Upper lobe of left lung (tissue), 6 donors: Measurements from ENCODE around the gene CAST. TPM values are rescaled to one million over a fixed set of nuclear protein-coding genes. Genes with fewer than 3 reads are reported as not detected.

Experiments
- ATAC-seq, 2 donors: fragments of 200-7000 bp; cut with Tn5 transposase; one replicate each; pipeline ENCODE4 v1.9.1; 2022; ENCODE audit warnings: mild to moderate bottlenecking in 2 of 2, moderate library complexity in 2 of 2; ENCODE audit not compliant: low FRiP score in 2 of 2
- DNase-seq, 2 donors: peaks; one replicate each; pipeline ENCODE4 v3.0.0-alpha.2; 2019 to 2020
- H3K27ac ChIP-seq, 4 donors: fragments of 200-600 bp; sonication (generic); one replicate each; pipeline ENCODE4 v1.5.1; 2016 to 2019
- H3K27me3 ChIP-seq, 4 donors: fragments of 200-600 bp; sonication (generic); one replicate each; pipeline ENCODE4 v1.5.1; 2017 to 2019
- H3K36me3 ChIP-seq, 4 donors: fragments of 200-600 bp; sonication (generic); one replicate each; pipeline ENCODE4 v1.5.1; 2016 to 2019
- H3K4me1 ChIP-seq, 4 donors: fragments of 200-600 bp; sonication (generic); one replicate each; pipeline ENCODE4 v1.5.1; 2018 to 2019
- H3K4me3 ChIP-seq, 4 donors: fragments of 200-600 bp; sonication (generic); one replicate each; pipeline ENCODE4 v1.5.1; 2017 to 2019; ENCODE audit warnings: mild to moderate bottlenecking in 2 of 4, moderate library complexity in 1 of 4
- H3K9me3 ChIP-seq, 4 donors: fragments of 200-600 bp; sonication (generic); one replicate each; pipeline ENCODE4 v1.5.1; 2018 to 2019
- CTCF ChIP-seq, 6 experiments: fragments of 450-650 bp in 4 of 6; fragments of 200-600 bp in 2 of 6; sonication (generic) in 2 of 6; IDR thresholded peaks; one replicate each; pipeline ENCODE4 v1.5.1; 2016 to 2019; ENCODE audit warnings: antibody characterized with exemption in 6 of 6
- EP300 ChIP-seq, 4 donors: sonication (generic); formaldehyde crosslinking; IDR thresholded peaks; one replicate each; pipeline ENCODE4 v1.5.1; 2017; ENCODE audit warnings: antibody characterized with exemption in 4 of 4, control low read depth in 2 of 4
- POLR2A ChIP-seq, 4 donors: fragments of 450-650 bp; IDR thresholded peaks; one replicate each; pipeline ENCODE4 v1.5.1; 2016 to 2017; ENCODE audit warnings: antibody characterized with exemption in 4 of 4, mild to moderate bottlenecking in 2 of 4
- POLR2AphosphoS5 ChIP-seq, 2 donors: sonication (generic); formaldehyde crosslinking; IDR thresholded peaks; one replicate each; pipeline ENCODE4 v1.5.1; 2017; ENCODE audit warnings: antibody characterized with exemption in 2 of 2
- WGBS, 2 donors: methylation state at CpG; one replicate each; pipeline ENCODE4 v1.1.5; 2017 to 2018; 5-methylcytosine and 5-hydroxymethylcytosine counted together
- total RNA-seq, 6 donors: library from RNA; depleted of rRNA in 4 of 6; stranded (reverse); fragments of >200 nt in 4 of 6; gene quantifications; one replicate each; pipeline versions ENCODE4 v1.1.0 to v1.2.1, GENCODE V29; 2016 to 2021
- donor health status: DM: no; HTN: no; CAD: no; lungs with moderate emphysema.
- donor health status: DM: no; HTN: yes; CAD: no; lungs with severe emphysema.

CAST gene
- total RNA-seq, 6 donors from 2014 or later: 233 to 388 (median 270) TPM

DNA sequence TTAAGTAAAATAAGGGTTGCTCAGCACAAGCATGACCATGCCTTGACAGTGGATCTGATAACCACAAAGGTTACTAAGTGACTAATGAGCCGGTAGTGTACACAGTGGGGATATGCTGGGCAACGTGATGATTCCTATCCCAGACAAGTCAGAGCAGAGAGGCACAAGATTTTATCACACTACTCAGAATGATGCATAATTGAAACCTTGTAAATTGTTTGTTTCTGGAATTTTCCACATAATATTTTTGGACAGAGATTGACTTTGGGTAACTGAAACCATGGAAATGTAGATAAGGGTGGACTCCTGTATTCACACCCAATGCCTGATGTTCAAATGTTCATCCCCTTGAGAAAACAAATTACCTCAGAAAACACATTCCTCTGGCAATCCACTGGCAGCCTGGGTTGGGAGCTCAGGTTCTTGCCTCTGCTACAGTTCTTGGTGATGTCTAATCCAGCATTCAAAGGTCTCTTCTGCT is 161.8 kb downstream of the CAST start:
- Histone ChIP-seq H3K27me3 (no peaks in the 10 kb centered on the region), H3K4me1 (peaks cover 4 to 18% (median 15%) of the 10 kb centered on the region in 4 donors), H3K4me3 (no peak overlapping the region), H3K9me3 (no peaks in the 10 kb centered on the region), H3K36me3 (no peaks in the 10 kb centered on the region), H3K27ac (no peak overlapping the region)
- 45 to 67% methylated on average over 2 of the region's 2 CpGs for WGBS, 2 donors
- TF ChIP-seq EP300 (IDR thresholded peaks at IDR 0.05) (no peak), POLR2A (IDR thresholded peaks at IDR 0.05) (no peak), CTCF (IDR thresholded peaks at IDR 0.05) (no peak), POLR2AphosphoS5 (IDR thresholded peaks at IDR 0.05) (no peak)
- DNase-seq (no peak), ATAC-seq (peak; percentile 62 to 66)

Other genes with a start within 250 kb of the CAST start
- under 1 TPM in 3 of 6 donors, not detected in 3; 0.20 to 0.79 (median 0.24) TPM for gene PCSK1, start 229.1 kb upstream of the CAST start, total RNA-seq
- 10 to 100 TPM; 26.2 to 62.5 (median 49.5) TPM for gene ERAP1, start 145.6 kb downstream of the CAST start, total RNA-seq
- 10 to 100 TPM; 19.9 to 24.8 (median 22.1) TPM for gene ERAP2, start 214.1 kb downstream of the CAST start, total RNA-seq